ENCODE measurements around the gene PRLHR. TPM values are rescaled to one million over a fixed set of nuclear protein-coding genes. Genes with fewer than 3 reads are reported as not detected.

Gene PRLHR
- total RNA-seq, 3 donors from 2014 or later (not counting 1 experiment from before 2014, with no cell fraction given) = not detected

GRCh38 chr10:118542745-118543144 lies 52.7 kb downstream of the PRLHR start:
- DNase-seq = no peak
- H3K27ac ChIP-seq (ENCODE audit: low read length) = no peak overlapping the region
- Mint-ChIP-seq H3K4me3 (no peak overlapping the region), H3K27me3 (ENCODE audit: low read depth in 2 of 2) (peaks cover 35 to 52% of the 10 kb centered on the region in 2 donors), H3K36me3 (no peaks in the 10 kb centered on the region), H3K27ac (no peak overlapping the region), H3K9me3 (no peaks in the 10 kb centered on the region), H3K4me1 (no peaks in the 10 kb centered on the region)
- H3K9me3 ChIP-seq (ENCODE audit: control insufficient read depth, insufficient read depth, low read length) = no peaks in the 10 kb centered on the region
- TF ChIP-seq, protein P1, sequence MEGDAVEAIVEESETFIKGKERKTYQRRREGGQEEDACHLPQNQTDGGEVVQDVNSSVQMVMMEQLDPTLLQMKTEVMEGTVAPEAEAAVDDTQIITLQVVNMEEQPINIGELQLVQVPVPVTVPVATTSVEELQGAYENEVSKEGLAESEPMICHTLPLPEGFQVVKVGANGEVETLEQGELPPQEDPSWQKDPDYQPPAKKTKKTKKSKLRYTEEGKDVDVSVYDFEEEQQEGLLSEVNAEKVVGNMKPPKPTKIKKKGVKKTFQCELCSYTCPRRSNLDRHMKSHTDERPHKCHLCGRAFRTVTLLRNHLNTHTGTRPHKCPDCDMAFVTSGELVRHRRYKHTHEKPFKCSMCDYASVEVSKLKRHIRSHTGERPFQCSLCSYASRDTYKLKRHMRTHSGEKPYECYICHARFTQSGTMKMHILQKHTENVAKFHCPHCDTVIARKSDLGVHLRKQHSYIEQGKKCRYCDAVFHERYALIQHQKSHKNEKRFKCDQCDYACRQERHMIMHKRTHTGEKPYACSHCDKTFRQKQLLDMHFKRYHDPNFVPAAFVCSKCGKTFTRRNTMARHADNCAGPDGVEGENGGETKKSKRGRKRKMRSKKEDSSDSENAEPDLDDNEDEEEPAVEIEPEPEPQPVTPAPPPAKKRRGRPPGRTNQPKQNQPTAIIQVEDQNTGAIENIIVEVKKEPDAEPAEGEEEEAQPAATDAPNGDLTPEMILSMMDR (IDR thresholded peaks at IDR 0.05) = no peak
- H3K27me3 ChIP-seq (ENCODE audit: control insufficient read depth, insufficient read depth, low read length) = peaks cover 3% of the 10 kb centered on the region
- no peak overlapping the region for H3K4me3 ChIP-seq (ENCODE audit: low read length)
- no peaks in the 10 kb centered on the region for H3K36me3 ChIP-seq (ENCODE audit: control insufficient read depth, insufficient read depth, low read length)
- intact Hi-C loops (cut with micrococcal nuclease) = no loop called here
- ATAC-seq = no peak
- H3K4me1 ChIP-seq (ENCODE audit: control insufficient read depth, insufficient read depth, low read length) = no peaks in the 10 kb centered on the region
- 85% methylated on average over 1 of the region's 1 CpG for WGBS (ENCODE audit: insufficient coverage)

GRCh38 chr10:118542205-118542604 lies 53.2 kb downstream of the PRLHR start:
- Mint-ChIP-seq H3K36me3 (no peaks in the 10 kb centered on the region), H3K27ac (no peak overlapping the region), H3K4me3 (no peak overlapping the region), H3K27me3 (ENCODE audit: low read depth in 2 of 2) (peaks cover 35 to 50% of the 10 kb centered on the region in 2 donors), H3K9me3 (no peaks in the 10 kb centered on the region), H3K4me1 (no peaks in the 10 kb centered on the region)
- Histone ChIP-seq H3K36me3 (ENCODE audit: control insufficient read depth, insufficient read depth, low read length) (no peaks in the 10 kb centered on the region), H3K27me3 (ENCODE audit: control insufficient read depth, insufficient read depth, low read length) (peaks cover 6% of the 10 kb centered on the region), H3K9me3 (ENCODE audit: control insufficient read depth, insufficient read depth, low read length) (no peaks in the 10 kb centered on the region), H3K4me3 (ENCODE audit: low read length) (no peak overlapping the region), H3K4me1 (ENCODE audit: control insufficient read depth, insufficient read depth, low read length) (no peaks in the 10 kb centered on the region), H3K27ac (ENCODE audit: low read length) (no peak overlapping the region)
- ATAC-seq = no peak
- 92% methylated on average over 1 of the region's 1 CpG for WGBS (ENCODE audit: insufficient coverage)
- intact Hi-C loops (cut with micrococcal nuclease) = no loop called here
- TF ChIP-seq, protein P1 (IDR thresholded peaks at IDR 0.05) = no peak
- DNase-seq = no peak

DNA sequence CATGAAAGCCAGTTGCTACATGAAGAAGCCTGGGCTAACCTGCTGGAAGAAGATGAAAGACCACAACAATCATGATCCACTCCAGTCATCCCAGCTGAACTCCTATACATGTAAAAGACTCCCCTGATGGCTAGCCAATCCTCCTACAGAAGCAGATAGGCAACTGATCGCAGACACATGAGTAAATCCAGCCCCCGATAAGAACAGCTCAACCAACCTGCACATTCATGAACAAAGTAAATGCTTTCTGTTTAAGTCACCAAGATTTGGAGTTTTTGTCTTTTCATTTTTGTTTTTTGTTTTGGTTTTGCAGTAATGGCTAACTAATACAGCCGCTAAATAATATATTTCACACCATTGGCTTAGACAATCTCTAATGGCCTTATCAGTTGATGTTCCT lies 53.7 kb downstream of the PRLHR start:
- Histone ChIP-seq H3K27me3 (ENCODE audit: control insufficient read depth, insufficient read depth, low read length) (peaks cover 6% of the 10 kb centered on the region), H3K9me3 (ENCODE audit: control insufficient read depth, insufficient read depth, low read length) (no peaks in the 10 kb centered on the region), H3K36me3 (ENCODE audit: control insufficient read depth, insufficient read depth, low read length) (no peaks in the 10 kb centered on the region), H3K27ac (ENCODE audit: low read length) (no peak overlapping the region), H3K4me3 (ENCODE audit: low read length) (no peak overlapping the region), H3K4me1 (ENCODE audit: control insufficient read depth, insufficient read depth, low read length) (no peaks in the 10 kb centered on the region)
- H3K4me3 Mint-ChIP-seq = no peak overlapping the region
- H3K27ac Mint-ChIP-seq = no peak overlapping the region
- H3K4me1 Mint-ChIP-seq = no peaks in the 10 kb centered on the region
- no peak for DNase-seq
- no peak for ATAC-seq
- H3K9me3 Mint-ChIP-seq = no peaks in the 10 kb centered on the region
- TF ChIP-seq, protein P1 (IDR thresholded peaks at IDR 0.05) = no peak
- WGBS (ENCODE audit: insufficient coverage) = 91% methylated on average over 3 of the region's 3 CpGs
- peaks cover 35 to 47% of the 10 kb centered on the region in 2 donors for H3K27me3 Mint-ChIP-seq (ENCODE audit: low read depth in 2 of 2)
- no peaks in the 10 kb centered on the region for H3K36me3 Mint-ChIP-seq
- intact Hi-C loops (cut with micrococcal nuclease) = no loop called here

Other genes starting within 250 kb of the PRLHR start
- 10 to 100 TPM; 45.4 to 65.9 (median 47.6) TPM for gene CACUL1, start 159.3 kb upstream of the PRLHR start, total RNA-seq